Pancreas (tissue), 10 donors: Measurements from ENCODE around the gene HDDC2. TPM values are rescaled to one million over a fixed set of nuclear protein-coding genes. Genes with fewer than 3 reads are reported as not detected.

ENCODE experiments used
- ATAC-seq, 4 donors: fragments of 200-7000 bp; cut with Tn5 transposase; one replicate each; pipeline versions ENCODE4 v1.8.0 to v1.9.1; 2020; ENCODE audit warnings: mild to moderate bottlenecking in 4 of 4, moderate library complexity in 4 of 4
- DNase-seq, 6 donors: peaks; one replicate each; pipeline ENCODE4 v3.0.0-alpha.2; 2020
- FAIRE-seq: peaks from 2 replicates; lab custom pipeline; 2012; peaks lifted over from hg19 to GRCh38; lab: Jason Lieb, UNC
- H3K27ac ChIP-seq, 4 donors: fragments of 200-600 bp; sonication (generic); 1 replicate in 3 of 4; 2 replicates in 1 of 4; pipeline versions ENCODE4 v1.5.0 to v1.8.0; 2020
- H3K27me3 ChIP-seq, 4 donors: fragments of 200-600 bp; one replicate each; pipeline ENCODE4 v1.8.0; 2021
- H3K36me3 ChIP-seq, 3 donors: fragments of 200-600 bp; sonication (generic) in 1 of 3; one replicate each; pipeline versions ENCODE4 v1.5.0 to v1.8.0; 2020 to 2021
- H3K4me1 ChIP-seq, 3 donors: fragments of 200-600 bp; one replicate each; pipeline ENCODE4 v1.8.0; 2021
- H3K4me3 ChIP-seq, 4 donors: fragments of 200-600 bp; sonication (generic) in 2 of 4; one replicate each; pipeline versions ENCODE4 v1.5.0 to v1.8.0; 2020 to 2021
- H3K9me3 ChIP-seq, 4 donors: fragments of 200-600 bp; one replicate each; pipeline ENCODE4 v1.8.0; 2021
- CTCF ChIP-seq, 4 donors: fragments of 200-600 bp; sonication (generic) in 3 of 4; IDR thresholded peaks; one replicate each; pipeline versions ENCODE4 v1.5.0 to v1.8.0; 2021; ENCODE audit warnings: antibody characterized with exemption in 4 of 4
- WGBS, 2 donors: extraction: QIAGEN DNeasy Blood & Tissue Kit; methylation state at CpG; one replicate each; pipeline ENCODE4 v1.1.7; 2013; 5-methylcytosine and 5-hydroxymethylcytosine counted together
- intact Hi-C, 3 donors: fragments of 100-400 bp; cut with DNase I; formaldehyde crosslinking; loops; one replicate each; pipeline versions ENCODE4 v1.11.1 to v1.14.2; 2022
- polyA plus RNA-seq, 2 donors: library from polyadenylated mRNA; stranded (reverse); fragments of 200-250 nt; gene quantifications; one replicate each; pipeline ENCODE4 v1.2.3, GENCODE V29; 2013
- total RNA-seq, 6 donors: library from RNA; stranded (reverse); fragmentation: NEBNext Ultra II Directional in 4 of 6; extraction: Animal tissue kit (Norgen Biotek cat#: 25700) in 4 of 6; gene quantifications; one replicate each; pipeline versions ENCODE4 v1.2.1 to v1.2.4, GENCODE V29; 2021 to 2023
- donor health status: healthy with polysubstance abuse.
- donor health status: DM: no; HTN: no; CAD: no; lungs with moderate emphysema.
- donor health status: DM: no; HTN: no; CAD: no.
- donor health status: control.
- donor health status: control.
- donor health status: Bipolar disorder and iron deficiency.
- donor health status: DM: yes; HTN: yes; CAD: no.
- donor health status: DM: no; HTN: no; CAD: no.
- donor health status: DM: no; HTN: no; CAD: no.
- donor health status: DM: yes; HTN: yes; CAD: no.

Gene HDDC2
- total and polyA plus RNA-seq, 8 donors = 22.9 to 45.9 (median 30.6) TPM

DNA sequence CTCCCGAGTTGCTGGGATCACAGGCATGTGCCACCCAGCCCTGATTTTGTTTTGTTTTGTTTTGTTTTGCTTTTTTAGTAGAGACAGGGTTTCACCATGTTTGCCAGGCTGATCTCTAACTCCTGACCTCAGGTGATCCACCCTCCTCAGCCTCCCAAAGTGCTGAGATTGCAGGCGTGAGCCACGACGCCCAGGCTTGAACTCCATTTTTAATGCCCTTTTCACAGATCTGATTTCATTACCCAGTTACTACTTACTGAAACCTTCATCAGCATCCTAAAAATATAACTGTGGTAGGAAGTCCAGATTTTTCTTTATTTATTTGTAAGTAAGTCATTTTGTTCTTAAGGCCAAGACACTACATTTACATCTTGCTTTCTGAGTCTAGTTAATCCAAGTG is 64.0 kb downstream of the HDDC2 start:
- peaks cover 0 to 4% (median 0%) of the 10 kb centered on the region in 3 donors for H3K4me1 ChIP-seq
- no peaks in the 10 kb centered on the region for H3K9me3 ChIP-seq
- H3K4me3 ChIP-seq = no peak overlapping the region
- no peak for FAIRE-seq
- no peak for ATAC-seq
- no peak for DNase-seq
- 92 to 93% methylated on average over 4 of the region's 4 CpGs for WGBS, 2 donors
- intact Hi-C loops = no loop called here
- H3K27me3 ChIP-seq = no peaks in the 10 kb centered on the region
- no peak for TF ChIP-seq CTCF (IDR thresholded peaks at IDR 0.05)
- no peak overlapping the region for H3K27ac ChIP-seq
- H3K36me3 ChIP-seq = no peaks in the 10 kb centered on the region

GRCh38 chr6:125236536-125237327 is 65.0 kb downstream of the HDDC2 start:
- Histone ChIP-seq H3K4me1 (peaks cover 0 to 4% (median 0%) of the 10 kb centered on the region in 3 donors), H3K9me3 (no peaks in the 10 kb centered on the region), H3K36me3 (no peaks in the 10 kb centered on the region), H3K27me3 (no peaks in the 10 kb centered on the region), H3K27ac (no peak overlapping the region), H3K4me3 (no peak overlapping the region)
- FAIRE-seq (no peak), ATAC-seq (peak; percentile 39 to 64 (median 56)), DNase-seq (no peak)
- intact Hi-C loops = no loop called here
- WGBS, 2 donors = 74 to 79% methylated on average over 5 of the region's 5 CpGs
- no peak for TF ChIP-seq CTCF (IDR thresholded peaks at IDR 0.05)

DNA sequence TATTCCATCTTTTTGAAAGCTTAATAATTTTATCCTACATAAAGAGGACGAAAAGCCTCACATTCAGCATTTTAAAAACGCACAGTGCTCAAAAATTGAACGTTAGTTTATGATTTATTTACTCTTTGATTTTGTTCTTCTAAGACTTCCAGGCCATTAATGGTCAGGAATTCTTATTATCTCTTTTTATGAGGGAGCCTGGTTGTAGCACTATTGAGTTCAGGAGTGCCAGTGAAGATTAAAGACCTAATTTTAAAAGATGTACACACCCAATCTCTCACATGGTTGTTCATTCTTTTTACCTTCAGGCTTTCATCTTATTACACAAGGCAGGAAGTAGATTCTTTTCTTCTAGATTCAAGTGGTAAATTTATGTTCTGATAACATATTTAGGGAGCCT is 68.6 kb downstream of the HDDC2 start:
- H3K4me3 ChIP-seq = no peak overlapping the region
- WGBS, 2 donors = 69 to 83% methylated on average over 3 of the region's 3 CpGs
- intact Hi-C loops = no loop called here
- TF ChIP-seq CTCF (IDR thresholded peaks at IDR 0.05) = no peak
- ATAC-seq (no peak), DNase-seq (no peak), FAIRE-seq (no peak)
- H3K36me3 ChIP-seq = no peaks in the 10 kb centered on the region
- H3K4me1 ChIP-seq = peaks cover 0 to 4% (median 0%) of the 10 kb centered on the region in 3 donors
- H3K27ac ChIP-seq = no peak overlapping the region
- H3K27me3 ChIP-seq = no peaks in the 10 kb centered on the region
- no peaks in the 10 kb centered on the region for H3K9me3 ChIP-seq

- Histone ChIP-seq H3K36me3 (no peaks in the 10 kb centered on the region), H3K4me1 (peaks cover 0 to 4% (median 0%) of the 10 kb centered on the region in 3 donors), H3K9me3 (no peaks in the 10 kb centered on the region), H3K27me3 (no peaks in the 10 kb centered on the region), H3K4me3 (no peak overlapping the region), H3K27ac (no peak overlapping the region)
- intact Hi-C loops = no loop called here
- no peak for FAIRE-seq
- TF ChIP-seq CTCF (IDR thresholded peaks at IDR 0.05) = no peak
- 77 to 79% methylated on average over 1 of the region's 1 CpG for WGBS, 2 donors
- no peak for ATAC-seq
- no peak for DNase-seq
Measured at GRCh38 chr6:125232466-125232865, 69.3 kb downstream of the HDDC2 start.
